Keratinocyte (primary cell): ENCODE data around the gene SLC22A3. TPM values are rescaled to one million over a fixed set of nuclear protein-coding genes. Genes with fewer than 3 reads are reported as not detected.

Experiments
- DNase-seq: peaks from one replicate; pipeline ENCODE4 v3.0.0-alpha.2; 2011; ENCODE audit warnings: low read depth, missing footprints, low spot score
- FAIRE-seq: peaks from 2 replicates; lab custom pipeline; 2011; peaks lifted over from hg19 to GRCh38; lab: Jason Lieb, UNC
- H2AFZ ChIP-seq: 2 replicates; pipeline ENCODE4 v1.6.0; 2012; ENCODE audit warnings: low read length, control low read depth, inconsistent platforms; ENCODE audit not compliant: control insufficient read depth
- H3K27ac ChIP-seq: 2 replicates; pipeline ENCODE4 v1.5.1; 2011; ENCODE audit warnings: low read length; ENCODE audit not compliant: control insufficient read depth, insufficient read depth
- H3K27me3 ChIP-seq: 3 replicates; pipeline ENCODE4 v1.6.0; 2011; ENCODE audit warnings: low read length; ENCODE audit not compliant: control insufficient read depth, insufficient read depth; ENCODE audit errors: extremely low read depth
- H3K36me3 ChIP-seq, 2 experiments: 2 replicates in 1 of 2; 3 replicates in 1 of 2; pipeline ENCODE4 v1.5.1; 2011; ENCODE audit warnings: low read length in 2 of 2, mild to moderate bottlenecking in 1 of 2; ENCODE audit not compliant: control insufficient read depth in 2 of 2, insufficient read depth in 2 of 2; ENCODE audit errors: extremely low read depth in 1 of 2
- H3K4me1 ChIP-seq: 3 replicates; pipeline ENCODE4 v1.5.1; 2011; ENCODE audit warnings: low read length; ENCODE audit not compliant: control insufficient read depth, insufficient read depth; ENCODE audit errors: extremely low read depth
- H3K4me2 ChIP-seq: 3 replicates; pipeline ENCODE4 v1.6.0; 2011; ENCODE audit warnings: low read depth, low read length; ENCODE audit not compliant: control insufficient read depth, insufficient read depth; ENCODE audit errors: extremely low read depth
- H3K4me3 ChIP-seq, 3 experiments: fragments of 200-600 bp in 1 of 3; sonication (generic) in 1 of 3; 2 replicates in 2 of 3; 3 replicates in 1 of 3; pipeline ENCODE4 v1.5.1; 2011 to 2016; ENCODE audit warnings: low read length in 3 of 3, mild to moderate bottlenecking in 3 of 3, control low read depth in 2 of 3, inconsistent platforms in 1 of 3, low read depth in 1 of 3, mixed read lengths in 1 of 3, mixed run types in 1 of 3, moderate library complexity in 1 of 3; ENCODE audit not compliant: control insufficient read depth in 2 of 3, insufficient read depth in 2 of 3; ENCODE audit errors: extremely low read depth in 1 of 3
- H3K79me2 ChIP-seq: 2 replicates; pipeline ENCODE4 v1.6.0; 2012; ENCODE audit warnings: low read length; ENCODE audit not compliant: control insufficient read depth, insufficient read depth
- H3K9ac ChIP-seq: 3 replicates; pipeline ENCODE4 v1.6.0; 2011; ENCODE audit warnings: low read length; ENCODE audit not compliant: control insufficient read depth, insufficient read depth; ENCODE audit errors: extremely low read depth
- H3K9me1 ChIP-seq: 3 replicates; pipeline ENCODE4 v1.6.0; 2011; ENCODE audit warnings: low read length; ENCODE audit not compliant: control insufficient read depth, insufficient read depth; ENCODE audit errors: extremely low read depth
- H3K9me3 ChIP-seq: 2 replicates; pipeline ENCODE4 v1.5.1; 2012; ENCODE audit warnings: low read depth, low read length; ENCODE audit not compliant: control insufficient read depth
- H4K20me1 ChIP-seq: 3 replicates; pipeline ENCODE4 v1.6.0; 2011; ENCODE audit warnings: low read length; ENCODE audit not compliant: control insufficient read depth, insufficient read depth; ENCODE audit errors: extremely low read depth
- CTCF ChIP-seq, 3 experiments: IDR thresholded peaks in 1 of 3; conservative IDR thresholded peaks in 1 of 3; optimal IDR thresholded peaks in 1 of 3; 2 replicates in 2 of 3; 3 replicates in 1 of 3; pipeline versions ENCODE3 to v1.5.1; 2011; ENCODE audit warnings: low read length in 3 of 3, mild to moderate bottlenecking in 3 of 3, moderate library complexity in 2 of 3, control low read depth in 1 of 3, inconsistent platforms in 1 of 3; ENCODE audit not compliant: insufficient read depth in 2 of 3; ENCODE audit errors: extremely low read depth in 1 of 3
- EZH2 ChIP-seq: IDR thresholded peaks from one replicate; pipeline ENCODE4 v1.6.1; 2012; ENCODE audit warnings: inconsistent platforms, mild to moderate bottlenecking, low read length, moderate library complexity
- dilution Hi-C: fragments of 300-500 bp; cut with MboI; formaldehyde crosslinking; loops from one replicate; pipeline ENCODE4 v1.7.0; 2020; ENCODE audit warnings: low sequenced_read_pairs; ENCODE audit not compliant: extremely low pct_ligation_motif_present
- polyA plus RNA-seq, 5 experiments: library from polyadenylated mRNA; depleted of rRNA in 3 of 5; stranded (reverse) in 3 of 5; stranded (forward) in 1 of 5; unstranded in 1 of 5; fragments of >200 nt; gene quantifications; 1 replicate in 1 of 5; 2 replicates in 3 of 5; 3 replicates in 1 of 5; pipeline versions ENCODE4 v1.2.1 to v1.2.3, GENCODE V29; 2011 to 2012; ENCODE audit warnings: missing spikeins in 2 of 5, low read depth in 1 of 5, low replicate concordance in 1 of 5

The SLC22A3 gene
- polyA plus RNA-seq, 1 donor (not counting 4 experiments of a cell fraction or from before 2014, with no cell fraction given) = 1.8 TPM

- no peak for DNase-seq
- TF ChIP-seq EZH2 (no peak), CTCF (optimal IDR thresholded peaks at IDR 0.05 in 1 of 3, IDR thresholded peaks at IDR 0.05 in 1 of 3, conservative IDR thresholded peaks at IDR 0.05 in 1 of 3; ENCODE audit: extremely low read depth in 1 of 3, insufficient read depth in 2 of 3, low read length in 3 of 3) (no peak)
- peaks cover 13% of the 10 kb centered on the region for H3K4me1 ChIP-seq
- no peaks in the 10 kb centered on the region for H3K9me1 ChIP-seq
- H2AFZ ChIP-seq = no peak overlapping the region
- H3K4me2 ChIP-seq = no peak overlapping the region
- no peaks in the 10 kb centered on the region for H3K9me3 ChIP-seq
- H3K79me2 ChIP-seq = no peaks in the 10 kb centered on the region
- H3K27ac ChIP-seq = no peak overlapping the region
- FAIRE-seq = no peak
- dilution Hi-C loops = no loop called here
- no peaks in the 10 kb centered on the region for H4K20me1 ChIP-seq
- no peaks in the 10 kb centered on the region for H3K36me3 ChIP-seq
- no peak overlapping the region for H3K4me3 ChIP-seq
- no peak overlapping the region for H3K9ac ChIP-seq
- no peaks in the 10 kb centered on the region for H3K27me3 ChIP-seq
These were observed 10.3 kb downstream of the SLC22A3 start for GRCh38 chr6:160358225-160359119.

GRCh38 chr6:160360955-160361354 lies 12.8 kb downstream of the SLC22A3 start:
- Histone ChIP-seq H4K20me1 (no peaks in the 10 kb centered on the region), H3K9me1 (no peaks in the 10 kb centered on the region), H3K36me3 (no peaks in the 10 kb centered on the region), H3K79me2 (no peaks in the 10 kb centered on the region), H2AFZ (no peak overlapping the region), H3K27ac (no peak overlapping the region), H3K9me3 (no peaks in the 10 kb centered on the region), H3K4me1 (peaks cover 13% of the 10 kb centered on the region), H3K4me2 (no peak overlapping the region), H3K4me3 (no peak overlapping the region), H3K9ac (no peak overlapping the region), H3K27me3 (no peaks in the 10 kb centered on the region)
- DNase-seq = no peak
- FAIRE-seq = peak; percentile 36
- TF ChIP-seq EZH2 = no peak
- no peak for TF ChIP-seq CTCF (optimal IDR thresholded peaks at IDR 0.05 in 1 of 3, IDR thresholded peaks at IDR 0.05 in 1 of 3, conservative IDR thresholded peaks at IDR 0.05 in 1 of 3; ENCODE audit: extremely low read depth in 1 of 3, insufficient read depth in 2 of 3, low read length in 3 of 3)
- dilution Hi-C loops = no loop called here
